CD4-positive, alpha-beta T cell treated with Interleukin-6 for 4 hours (primary cell): ENCODE results near the gene PHPT1.
"Not testable (repeated sequence)": the region's sequence is repeated elsewhere in the genome, so short reads cannot be mapped to it uniquely, and the experiment has no call there.

ENCODE experiments used
- DNase-seq: peaks from one replicate; pipeline ENCODE4 v3.0.0-alpha.2; 2020; ENCODE audit warnings: mixed read lengths

PHPT1 gene

GRCh38 chr9:136849038-136849959 is at the start of gene PHPT1:
PHPT1 (plus strand) TSS chr9:136849409; CDS start chr9:136849431, 22 bp downstream.
- peak; percentile 97 for DNase-seq

- DNase-seq, result peak; percentile 98
These were observed 49.2 kb upstream of the PHPT1 start for GRCh38 chr9:136799854-136800657.

DNA sequence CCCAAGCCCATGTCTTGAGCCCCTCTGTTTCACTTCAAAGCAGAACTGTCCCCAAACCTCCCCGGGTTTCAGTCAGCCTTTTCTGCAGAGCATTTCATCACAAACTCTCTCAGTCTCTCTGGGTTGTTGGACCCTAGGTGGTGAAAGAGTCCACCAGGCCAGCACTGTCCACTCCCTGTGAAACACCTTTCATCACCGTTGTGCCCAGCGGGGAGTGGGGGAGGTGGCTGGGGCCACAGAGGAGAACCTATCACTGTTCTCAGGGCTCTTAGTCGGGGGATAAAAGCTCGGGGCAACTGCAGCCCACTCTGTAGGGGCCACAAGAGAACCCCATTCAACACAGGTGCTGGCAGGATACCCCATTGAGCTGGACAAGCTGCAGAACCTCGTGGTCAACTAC is 46.9 kb upstream of the PHPT1 start:
- no peak for DNase-seq

DNA sequence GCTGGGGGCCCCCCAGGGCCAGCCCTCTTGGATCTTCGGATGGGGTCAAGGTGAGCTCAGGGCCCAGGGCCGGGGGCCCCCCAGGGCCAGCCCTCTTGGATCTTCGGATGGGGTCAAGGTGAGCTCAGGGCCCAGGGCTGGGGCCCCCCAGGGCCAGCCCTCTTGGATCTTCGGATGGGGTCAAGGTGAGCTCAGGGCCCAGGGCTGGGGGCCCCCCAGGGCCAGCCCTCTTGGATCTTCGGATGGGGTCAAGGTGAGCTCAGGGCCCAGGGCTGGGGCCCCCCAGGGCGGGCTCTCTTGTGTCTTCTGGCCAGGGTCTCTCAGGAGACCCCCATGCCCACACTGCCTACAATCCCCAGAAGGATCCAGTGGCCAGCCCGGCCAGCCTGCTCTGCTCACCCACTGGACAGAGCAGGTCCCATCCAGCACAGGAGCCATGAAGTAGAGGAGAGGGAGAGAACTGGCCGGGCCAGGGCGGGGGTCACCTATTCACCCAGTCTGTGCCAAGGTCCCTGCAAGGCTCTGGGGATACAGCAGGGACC is 46.1 kb upstream of the PHPT1 start:
- DNase-seq, result not testable (repeated sequence)

DNA sequence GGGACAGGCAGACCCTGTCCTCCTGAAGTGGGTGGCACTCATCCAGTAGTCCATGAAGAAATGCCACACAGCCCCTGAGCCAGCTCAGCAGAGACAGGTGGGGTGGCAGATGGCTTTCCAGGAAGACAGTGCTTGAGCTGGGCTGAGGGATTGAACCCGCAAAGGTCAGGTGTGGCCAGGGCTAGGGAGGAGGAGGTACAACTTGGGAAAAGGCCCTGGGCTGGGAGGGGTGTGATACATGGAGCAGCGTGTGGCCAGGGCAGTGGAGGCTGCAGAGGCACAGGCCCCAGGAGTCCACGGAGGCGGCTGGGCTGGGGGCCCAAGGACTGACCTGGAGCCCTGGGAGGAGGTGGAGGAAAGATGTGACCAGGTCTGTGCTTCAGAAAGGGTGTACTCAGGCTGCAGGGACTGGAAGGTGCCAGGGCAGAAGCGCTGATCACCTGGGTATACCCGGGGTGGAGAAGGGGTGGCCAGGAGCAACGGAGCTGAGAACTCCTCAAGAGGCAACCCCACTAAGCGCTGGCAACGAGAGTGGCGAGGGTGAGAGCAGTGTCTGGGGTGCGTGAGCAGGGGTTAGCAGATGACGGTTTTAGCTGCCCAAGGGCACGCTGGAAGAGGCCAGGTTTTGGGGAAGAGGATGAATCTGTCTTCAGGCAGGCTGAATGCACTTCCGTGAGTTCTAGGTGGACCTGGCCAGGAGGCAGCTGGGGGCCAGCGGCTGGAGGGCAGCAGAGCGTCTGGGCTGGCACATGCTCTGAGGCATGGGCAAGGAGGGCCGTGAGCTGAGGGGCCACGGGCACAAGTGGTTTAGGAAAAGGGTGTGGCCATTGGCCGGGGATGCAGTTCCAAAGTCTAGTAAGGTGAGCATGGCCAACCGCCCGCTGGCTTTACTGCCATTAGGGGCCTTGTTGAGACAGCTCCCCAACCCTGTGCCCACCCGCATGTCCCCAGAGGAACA is 45.4 kb upstream of the PHPT1 start:
- DNase-seq, result no peak

- no peak for DNase-seq
These were observed 44.6 kb upstream of the PHPT1 start for GRCh38 chr9:136804509-136805206.

DNA sequence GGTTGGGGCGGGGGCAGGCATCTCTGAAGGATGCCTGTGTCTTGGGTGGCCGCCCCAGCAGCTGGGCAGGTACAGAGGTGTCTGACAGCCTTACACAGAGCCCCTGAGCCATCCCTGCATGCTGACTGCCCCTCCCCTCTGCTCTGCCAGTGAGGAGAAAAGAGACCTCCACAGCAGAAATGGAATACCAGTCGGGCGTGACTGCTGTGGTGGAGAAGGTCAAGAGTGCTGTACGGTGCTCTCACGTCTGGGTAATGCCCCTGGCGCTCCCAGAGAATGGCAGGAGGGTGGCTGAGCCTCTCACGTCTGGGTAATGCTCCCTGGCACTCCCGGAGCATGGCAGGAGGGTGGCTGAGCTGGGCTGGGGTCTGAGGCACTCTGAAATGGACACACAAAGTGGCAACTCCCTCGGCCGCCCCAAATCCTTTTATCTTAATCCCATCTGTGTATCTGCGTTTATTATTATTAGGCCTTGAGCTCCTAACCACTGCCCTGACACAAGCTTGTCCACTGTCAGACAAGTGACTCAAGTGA is 43.9 kb upstream of the PHPT1 start:
- no peak for DNase-seq

DNA sequence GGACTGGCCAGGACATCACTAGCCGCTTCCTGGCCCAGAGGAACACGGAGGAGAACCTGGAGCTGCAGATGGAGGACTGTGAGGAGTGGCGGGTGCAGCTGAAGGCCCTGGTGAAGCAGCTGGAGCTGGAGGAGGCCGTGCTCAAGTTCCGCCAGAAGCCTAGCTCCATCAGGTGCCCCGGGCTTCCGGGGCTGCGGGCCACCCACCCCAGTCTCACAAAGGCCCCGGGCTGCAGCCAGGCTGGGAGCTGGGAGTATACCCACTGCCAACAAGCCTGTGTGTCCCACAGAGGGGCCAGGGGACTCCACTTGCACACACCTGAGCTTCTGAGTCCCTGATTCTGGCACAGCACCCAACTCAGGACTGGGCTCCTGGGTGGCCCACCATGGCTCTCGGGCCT is 43.1 kb upstream of the PHPT1 start:
- no peak for DNase-seq

- DNase-seq, result no peak
These were observed 42.5 kb upstream of the PHPT1 start for GRCh38 chr9:136806631-136807201.

- peak; percentile 82 for DNase-seq
These were observed 41.7 kb upstream of the PHPT1 start, which contains the start of gene RABL6 for GRCh38 chr9:136807281-136808074. RABL6 (plus strand) TSS chr9:136807948; CDS start chr9:136808197, 249 bp downstream.

DNA sequence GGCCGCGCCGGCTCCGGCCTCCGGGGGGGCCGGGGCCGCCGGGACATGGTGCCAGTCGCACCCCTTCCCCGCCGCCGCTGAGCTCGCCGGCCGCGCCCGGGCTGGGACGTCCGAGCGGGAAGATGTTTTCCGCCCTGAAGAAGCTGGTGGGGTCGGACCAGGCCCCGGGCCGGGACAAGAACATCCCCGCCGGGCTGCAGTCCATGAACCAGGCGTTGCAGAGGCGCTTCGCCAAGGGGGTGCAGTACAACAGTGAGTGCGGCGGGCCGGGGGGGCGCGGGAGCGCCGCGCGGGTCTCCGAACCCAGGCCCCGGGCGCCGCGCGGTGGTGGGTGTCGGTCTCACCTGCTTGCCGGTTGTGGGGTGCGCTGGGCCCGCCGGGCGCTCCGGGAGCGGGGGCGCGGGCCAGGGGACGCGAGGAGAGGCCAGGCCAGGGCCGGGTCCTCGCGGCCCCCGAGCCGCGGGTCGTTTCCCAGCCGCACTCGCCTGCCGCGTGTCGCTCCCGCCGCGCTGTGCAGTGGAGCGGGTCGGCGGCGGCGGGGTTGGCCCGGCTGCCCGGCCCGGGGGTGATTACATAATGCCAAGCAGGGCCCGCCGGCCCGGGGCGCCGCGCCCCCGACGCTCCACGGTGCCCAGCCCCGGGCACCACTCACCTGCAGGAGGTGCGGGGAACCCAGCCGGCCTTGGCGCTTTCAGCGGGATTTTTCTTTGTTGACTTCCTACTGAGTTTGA is 41.0 kb upstream of the PHPT1 start:
- peak; percentile 64 for DNase-seq

GRCh38 chr9:136808806-136809158 is 40.4 kb upstream of the PHPT1 start:
- DNase-seq, result no peak

GRCh38 chr9:136814725-136815421 is 34.3 kb upstream of the PHPT1 start:
- no peak for DNase-seq

GRCh38 chr9:136815422-136815782 is 33.8 kb upstream of the PHPT1 start:
- DNase-seq, result no peak

DNA sequence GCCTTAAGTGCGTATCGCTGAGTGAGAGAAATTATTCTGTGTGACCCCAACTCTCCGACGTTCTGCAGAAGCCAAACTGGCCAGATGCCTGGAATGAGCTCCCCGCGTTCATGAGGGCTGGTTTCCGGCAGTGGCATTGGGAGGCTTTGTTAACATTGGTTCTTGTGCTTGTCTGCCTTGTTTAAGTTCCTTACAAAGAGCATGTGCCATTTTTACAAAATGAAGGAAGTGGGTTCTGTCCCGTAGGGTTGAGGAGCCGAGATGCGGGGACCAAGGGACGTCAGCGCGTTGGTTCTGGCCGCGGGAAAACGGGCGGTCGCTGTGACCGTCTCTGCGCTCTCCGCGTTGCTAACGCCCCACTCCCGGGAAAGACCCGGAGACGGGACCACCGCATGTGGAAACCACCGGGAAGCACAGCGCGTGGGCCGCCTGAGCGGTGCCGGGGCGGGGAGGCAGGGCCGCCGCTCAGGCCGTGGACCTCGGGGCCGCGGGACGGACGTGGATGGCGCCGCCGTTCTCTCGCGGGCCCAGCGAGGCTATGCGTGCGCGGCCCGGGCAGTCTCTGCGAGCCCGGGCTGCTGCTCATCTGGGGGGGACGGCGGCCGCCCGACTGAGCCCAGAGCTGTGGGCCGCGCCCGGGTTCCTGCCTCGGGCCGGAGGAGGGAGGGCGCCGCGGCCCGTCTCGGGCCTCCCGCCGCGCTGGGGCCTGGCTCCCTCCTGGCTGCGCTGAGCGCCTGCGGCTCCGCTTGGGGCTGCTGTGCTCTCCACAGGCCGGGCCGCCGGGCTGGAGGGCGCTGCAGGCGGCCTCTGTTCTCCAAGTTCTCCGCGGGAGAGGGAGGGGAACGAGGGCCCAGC is 28.0 kb upstream of the PHPT1 start:
- DNase-seq, result no peak

GRCh38 chr9:136821826-136822544 is 27.2 kb upstream of the PHPT1 start:
- DNase-seq, result no peak
